Upper lobe of right lung (tissue), 1 donor: ENCODE results near the gene NR1I2. TPM values are rescaled to one million over a fixed set of nuclear protein-coding genes. Genes with fewer than 3 reads are reported as not detected.
A peak's percentile ranks its signal among the peaks of the same experiment; 100 is the strongest.

Experiments used
- ATAC-seq: fragments of 200-7000 bp; cut with Tn5 transposase; one replicate; pipeline ENCODE4 v1.9.1; 2020; ENCODE audit warnings: mild to moderate bottlenecking, moderate library complexity
- DNase-seq: peaks from one replicate; pipeline ENCODE4 v3.0.0-alpha.2; 2020
- H3K27ac ChIP-seq: fragments of 200-600 bp; one replicate; pipeline ENCODE4 v1.8.0; 2022
- H3K27me3 ChIP-seq: fragments of 200-600 bp; one replicate; pipeline ENCODE4 v1.8.0; 2022; ENCODE audit warnings: mild to moderate bottlenecking
- H3K36me3 ChIP-seq: fragments of 200-600 bp; one replicate; pipeline ENCODE4 v1.8.0; 2022
- H3K4me1 ChIP-seq: fragments of 200-600 bp; one replicate; pipeline ENCODE4 v1.8.0; 2022
- H3K4me3 ChIP-seq: fragments of 200-600 bp; one replicate; pipeline ENCODE4 v1.8.0; 2022; ENCODE audit warnings: mild to moderate bottlenecking
- H3K9me3 ChIP-seq: fragments of 200-600 bp; one replicate; pipeline ENCODE4 v1.8.0; 2022
- CTCF ChIP-seq: fragments of 200-600 bp; IDR thresholded peaks from one replicate; pipeline ENCODE4 v1.8.0; 2022; ENCODE audit warnings: antibody characterized with exemption
- intact Hi-C: fragments of 100-400 bp; cut with DNase I; formaldehyde crosslinking; loops from one replicate; pipeline ENCODE4 v1.11.0; 2022
- total RNA-seq: library from RNA; stranded (reverse); fragmentation: NEBNext Ultra II Directional; extraction: Animal tissue kit (Norgen Biotek cat#: 25700); gene quantifications from one replicate; pipeline ENCODE4 v1.2.1, GENCODE V29; 2021
- donor health status: DM: no; HTN: yes; CAD: no; lungs with severe emphysema.

Gene NR1I2
- total RNA-seq, 1 donor from 2014 or later: not detected

- Histone ChIP-seq H3K9me3 (no peaks in the 10 kb centered on the region), H3K36me3 (no peaks in the 10 kb centered on the region), H3K4me3 (no peak overlapping the region), H3K27me3 (no peaks in the 10 kb centered on the region), H3K27ac (no peak overlapping the region), H3K4me1 (no peaks in the 10 kb centered on the region)
- TF ChIP-seq CTCF: no peak
- intact Hi-C loops: no loop called here
- ATAC-seq (no peak), DNase-seq (no peak)
These were observed 14.9 kb downstream of the NR1I2 start for GRCh38 chr3:119796785-119797184.

- no peak for TF ChIP-seq CTCF
- intact Hi-C loops: no loop called here
- no peaks in the 10 kb centered on the region for H3K4me1 ChIP-seq
- H3K27me3 ChIP-seq: no peaks in the 10 kb centered on the region
- no peak for ATAC-seq
- H3K9me3 ChIP-seq: no peaks in the 10 kb centered on the region
- DNase-seq: no peak
- H3K4me3 ChIP-seq: no peak overlapping the region
- H3K36me3 ChIP-seq: no peaks in the 10 kb centered on the region
- H3K27ac ChIP-seq: no peak overlapping the region
These were observed 18.9 kb downstream of the NR1I2 start for GRCh38 chr3:119800844-119801243.

- Histone ChIP-seq H3K4me1 (no peaks in the 10 kb centered on the region), H3K9me3 (no peaks in the 10 kb centered on the region), H3K4me3 (no peak overlapping the region), H3K27me3 (no peaks in the 10 kb centered on the region), H3K36me3 (no peaks in the 10 kb centered on the region), H3K27ac (no peak overlapping the region)
- ATAC-seq: no peak
- no peak for TF ChIP-seq CTCF
- no peak for DNase-seq
- intact Hi-C loops: no loop called here
These were observed 26.3 kb downstream of the NR1I2 start for GRCh38 chr3:119808244-119808643.

- intact Hi-C loops: no loop called here
- TF ChIP-seq CTCF: no peak
- ATAC-seq: no peak
- Histone ChIP-seq H3K9me3 (no peaks in the 10 kb centered on the region), H3K4me3 (no peak overlapping the region), H3K27me3 (no peaks in the 10 kb centered on the region), H3K27ac (no peak overlapping the region), H3K36me3 (no peaks in the 10 kb centered on the region), H3K4me1 (no peaks in the 10 kb centered on the region)
- no peak for DNase-seq
These were observed 26.9 kb downstream of the NR1I2 start for GRCh38 chr3:119808843-119809242.

GRCh38 chr3:119809249-119810017, 27.5 kb downstream of the NR1I2 start:
- TF ChIP-seq CTCF: no peak
- DNase-seq (no peak), ATAC-seq (peak; percentile 25)
- Histone ChIP-seq H3K4me3 (peak overlapping the region; percentile 52), H3K9me3 (no peaks in the 10 kb centered on the region), H3K36me3 (no peaks in the 10 kb centered on the region), H3K27ac (no peak overlapping the region), H3K4me1 (no peaks in the 10 kb centered on the region), H3K27me3 (no peaks in the 10 kb centered on the region)
- intact Hi-C loops: no loop called here

GRCh38 chr3:119810018-119810435, 28.1 kb downstream of the NR1I2 start:
- H3K4me3 ChIP-seq: peak overlapping the region; percentile 52
- intact Hi-C loops: no loop called here
- no peaks in the 10 kb centered on the region for H3K4me1 ChIP-seq
- H3K27me3 ChIP-seq: no peaks in the 10 kb centered on the region
- TF ChIP-seq CTCF: peak; percentile 21
- no peaks in the 10 kb centered on the region for H3K36me3 ChIP-seq
- no peak overlapping the region for H3K27ac ChIP-seq
- DNase-seq (peak; percentile 77), ATAC-seq (peak; percentile 82)
- H3K9me3 ChIP-seq: no peaks in the 10 kb centered on the region
